ENCODE data around the gene CD320.

GRCh38 chr19:8254286-8255001 is 53.7 kb downstream of the CD320 start:
- TF ChIP-seq EZH2 (IDR thresholded peaks at IDR 0.05; ENCODE audit: insufficient read depth, poor library complexity, severe bottlenecking), result no peak
- no peak for TF ChIP-seq EZH2phosphoT487 (IDR thresholded peaks at IDR 0.05; ENCODE audit: insufficient read depth, low read depth)
